Measurements from ENCODE around the gene SPATA20.

- TF ChIP-seq CTCF (IDR thresholded peaks at IDR 0.05) (no peak), POLR2A (IDR thresholded peaks at IDR 0.05) (no peak)
Measured at GRCh38 chr17:50563092-50563511, 16.1 kb downstream of the SPATA20 start.
